Astrocyte (in vitro differentiated cells and primary cell): ENCODE measurements around the gene PDAP1.

Experiments
- EZH2 ChIP-seq: IDR thresholded peaks from 2 replicates; pipeline ENCODE4 v1.6.1; 2012; ENCODE audit warnings: mild to moderate bottlenecking, low read length, inconsistent platforms; ENCODE audit not compliant: insufficient read depth
- TF ChIP-seq, protein P1 (sequence below): IDR thresholded peaks from 2 replicates; pipeline ENCODE4 v1.5.1; 2011; ENCODE audit warnings: low read depth, mild to moderate bottlenecking, inconsistent platforms, low read length, moderate library complexity; ENCODE audit not compliant: insufficient read depth

DNA sequence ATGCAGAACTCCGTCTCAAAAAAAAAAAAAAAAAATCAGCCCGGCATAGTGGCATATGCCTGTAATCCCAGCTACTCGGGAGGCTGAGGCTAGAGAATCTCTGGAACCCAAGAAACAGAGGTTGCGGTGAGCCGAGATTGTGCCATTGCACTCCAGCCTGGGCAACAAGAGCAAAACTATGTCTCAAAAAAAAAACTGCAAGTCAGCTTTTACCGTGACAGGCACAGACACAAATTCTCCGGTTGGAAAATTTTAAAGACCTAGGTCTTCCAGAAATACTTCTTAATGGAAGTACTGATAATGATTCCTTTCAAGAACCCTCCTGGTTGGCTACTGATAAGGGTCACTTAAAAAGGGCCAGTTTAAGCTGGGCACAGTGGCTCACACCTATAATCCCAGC is 53.3 kb downstream of the PDAP1 start:
- TF ChIP-seq, protein P1, sequence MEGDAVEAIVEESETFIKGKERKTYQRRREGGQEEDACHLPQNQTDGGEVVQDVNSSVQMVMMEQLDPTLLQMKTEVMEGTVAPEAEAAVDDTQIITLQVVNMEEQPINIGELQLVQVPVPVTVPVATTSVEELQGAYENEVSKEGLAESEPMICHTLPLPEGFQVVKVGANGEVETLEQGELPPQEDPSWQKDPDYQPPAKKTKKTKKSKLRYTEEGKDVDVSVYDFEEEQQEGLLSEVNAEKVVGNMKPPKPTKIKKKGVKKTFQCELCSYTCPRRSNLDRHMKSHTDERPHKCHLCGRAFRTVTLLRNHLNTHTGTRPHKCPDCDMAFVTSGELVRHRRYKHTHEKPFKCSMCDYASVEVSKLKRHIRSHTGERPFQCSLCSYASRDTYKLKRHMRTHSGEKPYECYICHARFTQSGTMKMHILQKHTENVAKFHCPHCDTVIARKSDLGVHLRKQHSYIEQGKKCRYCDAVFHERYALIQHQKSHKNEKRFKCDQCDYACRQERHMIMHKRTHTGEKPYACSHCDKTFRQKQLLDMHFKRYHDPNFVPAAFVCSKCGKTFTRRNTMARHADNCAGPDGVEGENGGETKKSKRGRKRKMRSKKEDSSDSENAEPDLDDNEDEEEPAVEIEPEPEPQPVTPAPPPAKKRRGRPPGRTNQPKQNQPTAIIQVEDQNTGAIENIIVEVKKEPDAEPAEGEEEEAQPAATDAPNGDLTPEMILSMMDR = no peak
- TF ChIP-seq EZH2 = no peak
